ENCODE data around the gene MBOAT7.

GRCh38 chr19:54229146-54229545 lies 39.8 kb upstream of the MBOAT7 start:
- no peak for TF ChIP-seq CTCF (optimal IDR thresholded peaks at IDR 0.05 in 1 of 3, IDR thresholded peaks at IDR 0.05 in 1 of 3, conservative IDR thresholded peaks at IDR 0.05 in 1 of 3; ENCODE audit: extremely low read depth in 1 of 3, insufficient read depth in 2 of 3, low read length in 3 of 3)
- TF ChIP-seq EZH2 (IDR thresholded peaks at IDR 0.05; ENCODE audit: low read length): no peak

Measured in keratinocyte (primary cell).